HepG2 (cell line): ENCODE measurements around the gene DGKD. TPM values are rescaled to one million over a fixed set of nuclear protein-coding genes. Genes with fewer than 3 reads are reported as not detected.

Source experiments
- BRD4 ChIP-seq: sonication (generic); formaldehyde crosslinking; IDR thresholded peaks from 2 replicates; pipeline ENCODE4 v1.4.0; 2020; ENCODE audit warnings: missing genetic modification reagents
- NR1H2 ChIP-seq: sonication (generic); formaldehyde crosslinking; IDR thresholded peaks from 2 replicates; pipeline ENCODE4 v1.8.1; 2022; ENCODE audit warnings: low read depth, missing genetic modification reagents, borderline replicate concordance
- NRL ChIP-seq: sonication (generic); formaldehyde crosslinking; IDR thresholded peaks from 2 replicates; pipeline ENCODE4 v1.5.0; 2020; ENCODE audit warnings: missing genetic modification reagents, mild to moderate bottlenecking, moderate library complexity, borderline replicate concordance
- PCBP1 ChIP-seq: fragments of 200-400 bp; formaldehyde crosslinking; IDR thresholded peaks from 2 replicates; pipeline ENCODE4 v1.6.1; 2017; ENCODE audit warnings: mild to moderate bottlenecking, low read depth, low read length, borderline replicate concordance
- RFX1 ChIP-seq: fragments of 450-650 bp; IDR thresholded peaks from 2 replicates; pipeline ENCODE4 v1.6.1; 2017
- RXRA ChIP-seq: sonication (generic); formaldehyde crosslinking; IDR thresholded peaks from 2 replicates; pipeline ENCODE4 v1.5.1; 2020; ENCODE audit warnings: missing genetic modification reagents
- SIX4 ChIP-seq: sonication (generic); formaldehyde crosslinking; IDR thresholded peaks from 2 replicates; pipeline ENCODE4 v1.4.0; 2020; ENCODE audit warnings: missing genetic modification reagents
- ZBTB21 ChIP-seq: sonication (generic); formaldehyde crosslinking; IDR thresholded peaks from 2 replicates; pipeline ENCODE4 v1.4.0; 2020; ENCODE audit warnings: missing genetic modification reagents
- ZBTB38 ChIP-seq: sonication (generic); formaldehyde crosslinking; IDR thresholded peaks from 2 replicates; pipeline ENCODE4 v1.5.1; 2020; ENCODE audit warnings: mild to moderate bottlenecking, missing genetic modification reagents
- ZNF343 ChIP-seq: sonication (generic); formaldehyde crosslinking; IDR thresholded peaks from 2 replicates; pipeline ENCODE4 v1.4.0; 2020; ENCODE audit warnings: mild to moderate bottlenecking, missing genetic modification reagents
- ZNF607 ChIP-seq: sonication (generic); formaldehyde crosslinking; IDR thresholded peaks from 2 replicates; pipeline ENCODE4 v1.5.1; 2020; ENCODE audit warnings: missing genetic modification reagents, mild to moderate bottlenecking, borderline replicate concordance
- ZNF761 ChIP-seq: sonication (generic); formaldehyde crosslinking; conservative IDR thresholded peaks from 2 replicates; pipeline ENCODE4 v1.4.0; 2020; ENCODE audit warnings: mild to moderate bottlenecking, missing genetic modification reagents
- polyA plus RNA-seq, 8 experiments: library from polyadenylated mRNA; depleted of rRNA in 3 of 8; stranded (reverse) in 7 of 8; unstranded in 1 of 8; fragments of >200 nt; fragmentation: Illumina TruSeq in 4 of 8; extraction: Trizol in 4 of 8; gene quantifications; 2 replicates each; pipeline versions ENCODE4 v1.2.1 to v1.2.3, GENCODE V29; 2011 to 2016; ENCODE audit warnings: low read depth in 4 of 8, missing spikeins in 1 of 8, mixed read lengths in 1 of 8; ENCODE audit not compliant: insufficient read depth in 1 of 8
- total RNA-seq, 5 experiments: library from RNA; depleted of rRNA; stranded (reverse); fragments of >200 nt; fragmentation: Illumina TruSeq; extraction: Trizol; gene quantifications; 2 replicates each; pipeline ENCODE4 v1.2.3, GENCODE V29; 2016; ENCODE audit warnings: low read depth in 1 of 5
- TF ChIP-seq, protein P1 (sequence below): sonication (generic); formaldehyde crosslinking; IDR thresholded peaks from 2 replicates; pipeline ENCODE4 v1.5.0; 2020; ENCODE audit warnings: missing genetic modification reagents
- TF ChIP-seq, protein P2 (sequence below): IDR thresholded peaks from 2 replicates; pipeline ENCODE4 v1.6.1; 2016; ENCODE audit warnings: mild to moderate bottlenecking, missing biosample characterization, missing genetic modification reagents
- TF ChIP-seq, protein P3 (sequence below): sonication (generic); formaldehyde crosslinking; IDR thresholded peaks from 2 replicates; pipeline ENCODE4 v1.4.0; 2020; ENCODE audit warnings: missing genetic modification reagents
- TF ChIP-seq, protein P4 (sequence below): sonication (generic); formaldehyde crosslinking; IDR thresholded peaks from 2 replicates; pipeline ENCODE4 v1.5.0; 2020; ENCODE audit warnings: mild to moderate bottlenecking, missing genetic modification reagents
- TF ChIP-seq, protein P5 (sequence below): fragments of 450-650 bp; IDR thresholded peaks from 2 replicates; pipeline ENCODE4 v1.6.1; 2017; ENCODE audit warnings: mild to moderate bottlenecking

The DGKD gene
- total and polyA plus RNA-seq, 2 of the 13 experiments (the other 11 are each of a cell fraction or from before 2014, with no cell fraction given): 24.5 to 33.2 TPM

DNA sequence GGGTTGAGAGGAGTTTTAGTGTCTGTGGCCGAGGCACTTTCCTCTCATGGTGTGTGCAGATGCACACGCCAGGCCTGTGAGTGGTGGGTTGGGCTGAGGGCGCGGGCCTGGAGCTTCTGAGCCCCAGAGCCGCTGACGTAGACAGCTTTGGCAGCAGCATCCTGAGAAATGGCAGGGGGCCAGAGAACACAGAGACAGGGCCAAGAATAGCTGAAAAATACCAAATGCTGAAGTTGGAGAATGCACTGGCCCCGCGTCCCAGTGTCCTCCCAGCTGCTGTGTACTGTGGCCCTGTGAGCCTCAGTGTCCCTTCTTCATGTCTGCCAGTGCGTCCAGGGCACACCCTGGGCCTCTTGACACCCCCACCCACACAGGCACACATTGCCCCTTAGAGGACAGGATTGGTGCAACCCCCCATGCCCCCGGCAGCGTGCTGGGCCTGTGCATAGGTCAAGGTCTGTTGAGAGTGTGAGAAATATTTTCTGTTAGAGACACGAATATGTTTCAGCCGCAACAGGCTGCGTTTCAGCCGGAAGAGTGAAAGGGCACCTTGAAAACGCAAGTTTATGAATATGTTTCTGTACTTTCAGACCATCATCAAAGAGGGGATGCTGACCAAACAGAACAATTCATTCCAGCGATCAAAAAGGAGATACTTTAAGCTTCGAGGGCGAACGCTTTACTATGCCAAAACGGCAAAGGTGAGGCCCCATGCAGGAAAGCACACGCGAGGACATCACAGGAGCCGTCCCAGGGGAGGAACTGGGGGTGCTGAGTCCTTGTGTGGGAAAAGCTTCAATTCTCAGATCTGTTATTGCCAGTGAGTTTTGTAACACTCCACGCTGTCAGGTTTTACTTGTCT lies 33.6 kb downstream of the DGKD start (continued):
- TF ChIP-seq PCBP1 (no peak), ZNF343 (CRISPR knock-in tag) (no peak), RFX1 (no peak), ZBTB38 (CRISPR knock-in tag) (peak; percentile 80), ZNF607 (CRISPR knock-in tag) (peak; percentile 47; the same call in 1 of the 2 replicates), ZBTB21 (no peak), SIX4 (CRISPR knock-in tag) (no peak), BRD4 (CRISPR knock-in tag) (peak; percentile 43; the same call in 1 of the 2 replicates), RXRA (CRISPR knock-in tag) (peak; percentile 92), ZNF761 (no peak), NR1H2 (0 out of 2 replicates have a peak, but pooled peaks have one; percentile 81), NRL (CRISPR knock-in tag) (peak; percentile 56)
- TF ChIP-seq, protein P1, sequence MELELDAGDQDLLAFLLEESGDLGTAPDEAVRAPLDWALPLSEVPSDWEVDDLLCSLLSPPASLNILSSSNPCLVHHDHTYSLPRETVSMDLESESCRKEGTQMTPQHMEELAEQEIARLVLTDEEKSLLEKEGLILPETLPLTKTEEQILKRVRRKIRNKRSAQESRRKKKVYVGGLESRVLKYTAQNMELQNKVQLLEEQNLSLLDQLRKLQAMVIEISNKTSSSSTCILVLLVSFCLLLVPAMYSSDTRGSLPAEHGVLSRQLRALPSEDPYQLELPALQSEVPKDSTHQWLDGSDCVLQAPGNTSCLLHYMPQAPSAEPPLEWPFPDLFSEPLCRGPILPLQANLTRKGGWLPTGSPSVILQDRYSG: no peak
- TF ChIP-seq, protein P2, sequence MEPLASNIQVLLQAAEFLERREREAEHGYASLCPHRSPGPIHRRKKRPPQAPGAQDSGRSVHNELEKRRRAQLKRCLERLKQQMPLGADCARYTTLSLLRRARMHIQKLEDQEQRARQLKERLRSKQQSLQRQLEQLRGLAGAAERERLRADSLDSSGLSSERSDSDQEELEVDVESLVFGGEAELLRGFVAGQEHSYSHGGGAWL (CRISPR knock-in tag): no peak
- TF ChIP-seq, protein P3, sequence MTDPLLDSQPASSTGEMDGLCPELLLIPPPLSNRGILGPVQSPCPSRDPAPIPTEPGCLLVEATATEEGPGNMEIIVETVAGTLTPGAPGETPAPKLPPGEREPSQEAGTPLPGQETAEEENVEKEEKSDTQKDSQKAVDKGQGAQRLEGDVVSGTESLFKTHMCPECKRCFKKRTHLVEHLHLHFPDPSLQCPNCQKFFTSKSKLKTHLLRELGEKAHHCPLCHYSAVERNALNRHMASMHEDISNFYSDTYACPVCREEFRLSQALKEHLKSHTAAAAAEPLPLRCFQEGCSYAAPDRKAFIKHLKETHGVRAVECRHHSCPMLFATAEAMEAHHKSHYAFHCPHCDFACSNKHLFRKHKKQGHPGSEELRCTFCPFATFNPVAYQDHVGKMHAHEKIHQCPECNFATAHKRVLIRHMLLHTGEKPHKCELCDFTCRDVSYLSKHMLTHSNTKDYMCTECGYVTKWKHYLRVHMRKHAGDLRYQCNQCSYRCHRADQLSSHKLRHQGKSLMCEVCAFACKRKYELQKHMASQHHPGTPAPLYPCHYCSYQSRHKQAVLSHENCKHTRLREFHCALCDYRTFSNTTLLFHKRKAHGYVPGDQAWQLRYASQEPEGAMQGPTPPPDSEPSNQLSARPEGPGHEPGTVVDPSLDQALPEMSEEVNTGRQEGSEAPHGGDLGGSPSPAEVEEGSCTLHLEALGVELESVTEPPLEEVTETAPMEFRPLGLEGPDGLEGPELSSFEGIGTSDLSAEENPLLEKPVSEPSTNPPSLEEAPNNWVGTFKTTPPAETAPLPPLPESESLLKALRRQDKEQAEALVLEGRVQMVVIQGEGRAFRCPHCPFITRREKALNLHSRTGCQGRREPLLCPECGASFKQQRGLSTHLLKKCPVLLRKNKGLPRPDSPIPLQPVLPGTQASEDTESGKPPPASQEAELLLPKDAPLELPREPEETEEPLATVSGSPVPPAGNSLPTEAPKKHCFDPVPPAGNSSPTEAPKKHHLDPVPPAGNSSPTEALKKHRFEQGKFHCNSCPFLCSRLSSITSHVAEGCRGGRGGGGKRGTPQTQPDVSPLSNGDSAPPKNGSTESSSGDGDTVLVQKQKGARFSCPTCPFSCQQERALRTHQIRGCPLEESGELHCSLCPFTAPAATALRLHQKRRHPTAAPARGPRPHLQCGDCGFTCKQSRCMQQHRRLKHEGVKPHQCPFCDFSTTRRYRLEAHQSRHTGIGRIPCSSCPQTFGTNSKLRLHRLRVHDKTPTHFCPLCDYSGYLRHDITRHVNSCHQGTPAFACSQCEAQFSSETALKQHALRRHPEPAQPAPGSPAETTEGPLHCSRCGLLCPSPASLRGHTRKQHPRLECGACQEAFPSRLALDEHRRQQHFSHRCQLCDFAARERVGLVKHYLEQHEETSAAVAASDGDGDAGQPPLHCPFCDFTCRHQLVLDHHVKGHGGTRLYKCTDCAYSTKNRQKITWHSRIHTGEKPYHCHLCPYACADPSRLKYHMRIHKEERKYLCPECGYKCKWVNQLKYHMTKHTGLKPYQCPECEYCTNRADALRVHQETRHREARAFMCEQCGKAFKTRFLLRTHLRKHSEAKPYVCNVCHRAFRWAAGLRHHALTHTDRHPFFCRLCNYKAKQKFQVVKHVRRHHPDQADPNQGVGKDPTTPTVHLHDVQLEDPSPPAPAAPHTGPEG (CRISPR knock-in tag): 0 out of 2 replicates have a peak, but pooled peaks have one; percentile 56
- TF ChIP-seq, protein P4, sequence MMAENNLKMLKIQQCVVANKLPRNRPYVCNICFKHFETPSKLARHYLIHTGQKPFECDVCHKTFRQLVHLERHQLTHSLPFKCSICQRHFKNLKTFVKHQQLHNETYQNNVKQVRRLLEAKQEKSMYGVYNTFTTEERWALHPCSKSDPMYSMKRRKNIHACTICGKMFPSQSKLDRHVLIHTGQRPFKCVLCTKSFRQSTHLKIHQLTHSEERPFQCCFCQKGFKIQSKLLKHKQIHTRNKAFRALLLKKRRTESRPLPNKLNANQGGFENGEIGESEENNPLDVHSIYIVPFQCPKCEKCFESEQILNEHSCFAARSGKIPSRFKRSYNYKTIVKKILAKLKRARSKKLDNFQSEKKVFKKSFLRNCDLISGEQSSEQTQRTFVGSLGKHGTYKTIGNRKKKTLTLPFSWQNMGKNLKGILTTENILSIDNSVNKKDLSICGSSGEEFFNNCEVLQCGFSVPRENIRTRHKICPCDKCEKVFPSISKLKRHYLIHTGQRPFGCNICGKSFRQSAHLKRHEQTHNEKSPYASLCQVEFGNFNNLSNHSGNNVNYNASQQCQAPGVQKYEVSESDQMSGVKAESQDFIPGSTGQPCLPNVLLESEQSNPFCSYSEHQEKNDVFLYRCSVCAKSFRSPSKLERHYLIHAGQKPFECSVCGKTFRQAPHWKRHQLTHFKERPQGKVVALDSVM (CRISPR knock-in tag): peak; percentile 59; the same call in 1 of the 2 replicates
- TF ChIP-seq, protein P5, sequence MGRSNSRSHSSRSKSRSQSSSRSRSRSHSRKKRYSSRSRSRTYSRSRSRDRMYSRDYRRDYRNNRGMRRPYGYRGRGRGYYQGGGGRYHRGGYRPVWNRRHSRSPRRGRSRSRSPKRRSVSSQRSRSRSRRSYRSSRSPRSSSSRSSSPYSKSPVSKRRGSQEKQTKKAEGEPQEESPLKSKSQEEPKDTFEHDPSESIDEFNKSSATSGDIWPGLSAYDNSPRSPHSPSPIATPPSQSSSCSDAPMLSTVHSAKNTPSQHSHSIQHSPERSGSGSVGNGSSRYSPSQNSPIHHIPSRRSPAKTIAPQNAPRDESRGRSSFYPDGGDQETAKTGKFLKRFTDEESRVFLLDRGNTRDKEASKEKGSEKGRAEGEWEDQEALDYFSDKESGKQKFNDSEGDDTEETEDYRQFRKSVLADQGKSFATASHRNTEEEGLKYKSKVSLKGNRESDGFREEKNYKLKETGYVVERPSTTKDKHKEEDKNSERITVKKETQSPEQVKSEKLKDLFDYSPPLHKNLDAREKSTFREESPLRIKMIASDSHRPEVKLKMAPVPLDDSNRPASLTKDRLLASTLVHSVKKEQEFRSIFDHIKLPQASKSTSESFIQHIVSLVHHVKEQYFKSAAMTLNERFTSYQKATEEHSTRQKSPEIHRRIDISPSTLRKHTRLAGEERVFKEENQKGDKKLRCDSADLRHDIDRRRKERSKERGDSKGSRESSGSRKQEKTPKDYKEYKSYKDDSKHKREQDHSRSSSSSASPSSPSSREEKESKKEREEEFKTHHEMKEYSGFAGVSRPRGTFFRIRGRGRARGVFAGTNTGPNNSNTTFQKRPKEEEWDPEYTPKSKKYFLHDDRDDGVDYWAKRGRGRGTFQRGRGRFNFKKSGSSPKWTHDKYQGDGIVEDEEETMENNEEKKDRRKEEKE: no peak
